Activated T-cell treated with anti-CD3 and anti-CD28 coated beads for 48 hours (primary cell): Measurements from ENCODE around the gene TMEM121B.
"Not testable (repeated sequence)": the region's sequence is repeated elsewhere in the genome, so short reads cannot be mapped to it uniquely, and the experiment has no call there.

Experiments
- DNase-seq: peaks from one replicate; pipeline ENCODE4 v3.0.0-alpha.2; 2020; ENCODE audit warnings: low read depth

TMEM121B gene

GRCh38 chr22:17121233-17122195 lies at the start of gene TMEM121B:
Gene TMEM121B, minus strand, starts transcription at chr22:17121360. Its CDS starts 233 bp downstream, at chr22:17121127.
- DNase-seq: no peak

- no peak for DNase-seq
These were observed 46.3 kb upstream of the TMEM121B start for GRCh38 chr22:17167486-17167885.

GRCh38 chr22:17164392-17165024 lies 43.3 kb upstream of the TMEM121B start:
- DNase-seq: no peak

GRCh38 chr22:17162731-17163130 lies 41.6 kb upstream of the TMEM121B start:
- DNase-seq: no peak

GRCh38 chr22:17161991-17162390 lies 40.8 kb upstream of the TMEM121B start:
- no peak for DNase-seq

GRCh38 chr22:17159504-17159951 lies 38.4 kb upstream of the TMEM121B start:
- peak; percentile 75 for DNase-seq

- DNase-seq: peak; percentile 84
These were observed 37.7 kb upstream of the TMEM121B start, which contains the start of gene HDHD5 for GRCh38 chr22:17158568-17159503. Gene HDHD5, minus strand, starts transcription at chr22:17159277. Its CDS starts 26 bp downstream, at chr22:17159251.

- DNase-seq: no peak
These were observed 37.0 kb upstream of the TMEM121B start for GRCh38 chr22:17158176-17158567.

GRCh38 chr22:17157714-17158113 lies 36.6 kb upstream of the TMEM121B start:
- DNase-seq: no peak

- DNase-seq: no peak
These were observed 34.8 kb upstream of the TMEM121B start for GRCh38 chr22:17155941-17156340.

GRCh38 chr22:17152971-17153370 lies 31.8 kb upstream of the TMEM121B start:
- no peak for DNase-seq

- no peak for DNase-seq
These were observed 31.2 kb upstream of the TMEM121B start for GRCh38 chr22:17152340-17152739.

GRCh38 chr22:17149076-17149815 lies 28.1 kb upstream of the TMEM121B start:
- DNase-seq: no peak

GRCh38 chr22:17147458-17147857 lies 26.3 kb upstream of the TMEM121B start:
- DNase-seq: not testable (repeated sequence)

GRCh38 chr22:17145021-17145680 lies 24.0 kb upstream of the TMEM121B start:
- DNase-seq: no peak

- no peak for DNase-seq
These were observed 22.7 kb upstream of the TMEM121B start for GRCh38 chr22:17143826-17144225.

- DNase-seq: no peak
These were observed 21.9 kb upstream of the TMEM121B start for GRCh38 chr22:17143101-17143500.

- no peak for DNase-seq
These were observed 19.9 kb upstream of the TMEM121B start for GRCh38 chr22:17140826-17141766.

- DNase-seq: no peak
These were observed 18.9 kb upstream of the TMEM121B start for GRCh38 chr22:17140022-17140421.
